Renal pelvis (tissue), 4 donors: ENCODE data around the gene ZC3H18. TPM values are rescaled to one million over a fixed set of nuclear protein-coding genes. Genes with fewer than 3 reads are reported as not detected.

Source experiments
- DNase-seq: peaks from one replicate; pipeline ENCODE4 v3.0.0-alpha.2; 2013
- polyA plus RNA-seq, 3 donors: library from polyadenylated mRNA; unstranded; fragments of 120-200 nt; gene quantifications; one replicate each; pipeline ENCODE4 v1.2.1, GENCODE V29; 2013; ENCODE audit not compliant: insufficient read length in 3 of 3

ZC3H18 gene
- polyA plus RNA-seq, 3 donors = 40.9 to 47.5 (median 41.3) TPM

GRCh38 chr16:88619859-88620815 lies 49.9 kb downstream of the ZC3H18 start:
- no peak for DNase-seq

DNA sequence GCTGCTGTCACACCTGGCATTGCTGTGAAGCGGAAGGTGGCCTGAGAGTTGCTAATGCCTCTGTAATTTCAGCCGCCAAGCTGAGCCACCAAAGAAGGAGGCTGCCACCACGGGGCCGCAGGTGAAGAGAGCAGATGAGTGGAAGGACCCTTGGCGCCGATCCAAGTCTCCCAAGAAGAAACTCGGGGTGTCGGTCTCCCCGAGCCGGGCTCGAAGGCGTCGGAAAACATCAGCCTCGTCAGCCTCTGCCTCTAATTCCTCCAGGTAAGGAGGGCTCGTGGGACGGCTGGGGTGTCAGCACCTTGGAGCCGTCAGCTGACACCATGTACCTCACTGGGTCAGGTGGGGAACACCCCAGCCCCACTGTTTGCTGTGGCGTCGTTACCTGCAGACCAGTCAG lies 51.9 kb downstream of the ZC3H18 start:
- no peak for DNase-seq

DNA sequence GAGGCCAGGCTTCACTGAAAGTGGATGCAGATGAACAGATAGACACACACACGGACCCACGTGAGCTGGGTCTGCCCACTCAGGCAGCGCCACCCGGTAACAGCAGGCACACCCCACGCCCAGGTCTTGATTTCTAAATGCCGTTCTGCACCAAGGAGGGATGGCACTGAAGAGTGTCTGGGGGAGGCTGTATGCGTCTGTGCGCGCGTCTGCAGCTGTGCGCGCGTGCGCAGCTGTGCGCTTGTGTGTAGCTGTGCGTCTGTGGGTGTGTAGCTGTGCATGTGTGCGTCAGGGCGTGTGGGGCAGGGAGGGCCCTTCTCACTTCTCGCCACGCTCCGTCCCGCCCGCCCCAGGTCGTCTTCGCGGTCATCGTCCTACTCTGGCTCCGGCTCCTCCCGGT lies 52.7 kb downstream of the ZC3H18 start:
- no peak for DNase-seq

DNA sequence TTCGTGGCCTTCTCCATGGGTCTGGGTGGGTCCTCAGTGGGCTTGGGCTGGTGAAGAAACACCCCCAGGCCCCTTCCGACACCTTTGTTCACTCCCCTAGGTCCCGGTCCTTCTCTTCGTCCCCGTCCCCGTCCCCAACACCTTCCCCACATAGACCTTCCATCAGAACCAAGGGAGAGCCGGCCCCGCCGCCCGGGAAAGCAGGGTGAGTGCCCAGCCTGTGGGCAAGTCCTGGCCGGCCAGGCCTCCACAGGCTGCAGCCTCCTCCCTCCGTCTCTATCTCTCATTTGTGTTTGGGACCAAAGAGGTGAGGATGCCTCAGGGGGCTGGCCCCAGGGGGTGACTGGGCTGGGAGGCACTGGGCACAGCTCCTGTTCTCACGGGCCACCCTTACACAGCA lies 53.7 kb downstream of the ZC3H18 start:
- DNase-seq = no peak

- DNase-seq = no peak
These were observed 54.3 kb downstream of the ZC3H18 start for GRCh38 chr16:88624481-88624880.

- no peak for DNase-seq
These were observed 54.9 kb downstream of the ZC3H18 start for GRCh38 chr16:88624977-88625576.

DNA sequence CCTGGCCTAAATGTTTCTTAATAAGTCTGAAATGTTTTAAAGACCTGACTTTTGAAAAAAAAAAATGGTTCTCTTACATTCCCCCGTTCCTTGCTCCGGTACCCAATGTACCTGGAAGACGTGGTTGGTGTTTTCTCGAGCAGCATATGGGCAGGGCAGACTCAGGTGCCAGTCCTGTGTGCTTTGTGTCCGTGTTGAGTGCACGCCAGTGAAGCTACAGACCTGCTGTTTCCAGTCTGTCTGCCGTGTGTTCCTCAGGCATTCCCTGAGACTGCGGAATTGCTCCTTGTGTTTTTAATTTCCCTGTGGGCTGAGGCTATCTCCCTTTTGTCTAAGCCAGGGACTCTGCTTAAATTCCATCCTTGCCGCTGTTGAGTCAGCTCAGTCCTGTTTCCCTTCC lies 56.4 kb downstream of the ZC3H18 start:
- DNase-seq = no peak

- DNase-seq = no peak
These were observed 57.6 kb downstream of the ZC3H18 start for GRCh38 chr16:88627531-88628411.

DNA sequence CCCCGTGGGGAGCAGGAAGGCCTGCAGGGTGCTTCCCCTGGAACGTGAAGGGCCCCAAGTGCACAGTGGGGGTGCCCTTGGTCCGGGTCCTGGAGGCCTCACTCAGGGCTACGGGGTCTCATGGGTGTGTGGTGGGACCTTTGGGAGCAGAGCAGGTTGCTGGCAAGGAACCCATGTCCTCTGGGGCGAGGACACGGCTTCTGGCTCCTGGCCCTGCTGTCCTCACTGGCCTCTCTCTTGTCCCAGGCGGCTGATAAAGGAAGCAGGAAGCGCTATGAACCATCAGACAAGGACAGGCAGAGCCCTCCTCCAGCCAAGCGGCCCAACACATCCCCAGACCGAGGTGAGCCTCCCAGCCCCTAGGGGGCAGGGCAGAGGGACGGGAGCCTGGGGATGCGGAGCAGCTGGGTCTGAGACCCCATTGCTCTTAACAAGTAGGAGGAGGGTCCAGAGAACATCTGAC lies 58.3 kb downstream of the ZC3H18 start:
- DNase-seq = no peak

DNA sequence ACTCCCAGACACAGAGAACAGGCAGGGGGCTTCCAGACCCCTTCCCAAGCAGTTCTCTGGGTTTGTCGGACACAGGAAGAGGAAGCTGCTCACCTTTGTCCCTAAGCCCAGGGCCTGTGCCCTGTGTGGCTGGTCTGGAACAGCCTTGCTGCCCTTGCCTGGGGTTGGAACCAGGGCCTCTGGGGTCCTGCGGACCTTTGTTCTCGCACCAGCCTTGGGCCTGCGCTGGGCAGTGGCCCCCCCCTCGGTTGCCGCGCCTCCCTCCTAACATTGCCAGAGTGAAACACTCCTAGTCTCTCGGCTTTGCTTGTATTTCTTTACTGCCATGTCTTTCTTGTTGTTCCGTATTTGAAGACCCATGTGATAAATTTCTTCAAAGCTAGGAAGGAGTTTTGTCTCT lies 59.6 kb downstream of the ZC3H18 start:
- no peak for DNase-seq

GRCh38 chr16:88630433-88630832 lies 60.2 kb downstream of the ZC3H18 start:
- no peak for DNase-seq

- no peak for DNase-seq
These were observed 60.7 kb downstream of the ZC3H18 start for GRCh38 chr16:88630941-88631340.

GRCh38 chr16:88631384-88631783 lies 61.2 kb downstream of the ZC3H18 start:
- no peak for DNase-seq

- no peak for DNase-seq
These were observed 61.9 kb downstream of the ZC3H18 start for GRCh38 chr16:88631920-88632586.

GRCh38 chr16:88632587-88632930 lies 62.4 kb downstream of the ZC3H18 start:
- DNase-seq = no peak

DNA sequence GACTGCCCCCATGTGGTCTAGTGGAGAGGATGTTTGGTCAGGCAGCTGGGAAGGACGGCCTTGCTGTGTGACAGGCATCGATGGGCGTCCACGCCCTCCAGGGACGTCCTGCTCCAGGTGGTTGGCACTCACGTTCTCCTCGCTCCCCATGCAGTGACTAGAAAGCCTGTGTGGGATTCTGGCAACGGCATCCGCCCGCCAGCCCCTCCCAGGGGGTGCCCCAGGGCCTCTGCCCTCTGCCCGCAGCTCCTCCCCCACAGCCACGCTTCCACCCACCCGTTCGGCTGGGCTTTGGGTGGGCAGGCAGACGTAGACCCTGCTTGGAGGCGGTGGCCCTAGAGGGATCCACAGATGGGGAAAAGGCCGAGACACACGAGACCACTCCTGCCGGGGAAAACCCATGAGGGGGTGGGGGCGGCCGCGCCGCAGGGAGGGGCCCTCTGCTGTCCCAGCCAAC lies 63.5 kb downstream of the ZC3H18 start:
- no peak for DNase-seq

DNA sequence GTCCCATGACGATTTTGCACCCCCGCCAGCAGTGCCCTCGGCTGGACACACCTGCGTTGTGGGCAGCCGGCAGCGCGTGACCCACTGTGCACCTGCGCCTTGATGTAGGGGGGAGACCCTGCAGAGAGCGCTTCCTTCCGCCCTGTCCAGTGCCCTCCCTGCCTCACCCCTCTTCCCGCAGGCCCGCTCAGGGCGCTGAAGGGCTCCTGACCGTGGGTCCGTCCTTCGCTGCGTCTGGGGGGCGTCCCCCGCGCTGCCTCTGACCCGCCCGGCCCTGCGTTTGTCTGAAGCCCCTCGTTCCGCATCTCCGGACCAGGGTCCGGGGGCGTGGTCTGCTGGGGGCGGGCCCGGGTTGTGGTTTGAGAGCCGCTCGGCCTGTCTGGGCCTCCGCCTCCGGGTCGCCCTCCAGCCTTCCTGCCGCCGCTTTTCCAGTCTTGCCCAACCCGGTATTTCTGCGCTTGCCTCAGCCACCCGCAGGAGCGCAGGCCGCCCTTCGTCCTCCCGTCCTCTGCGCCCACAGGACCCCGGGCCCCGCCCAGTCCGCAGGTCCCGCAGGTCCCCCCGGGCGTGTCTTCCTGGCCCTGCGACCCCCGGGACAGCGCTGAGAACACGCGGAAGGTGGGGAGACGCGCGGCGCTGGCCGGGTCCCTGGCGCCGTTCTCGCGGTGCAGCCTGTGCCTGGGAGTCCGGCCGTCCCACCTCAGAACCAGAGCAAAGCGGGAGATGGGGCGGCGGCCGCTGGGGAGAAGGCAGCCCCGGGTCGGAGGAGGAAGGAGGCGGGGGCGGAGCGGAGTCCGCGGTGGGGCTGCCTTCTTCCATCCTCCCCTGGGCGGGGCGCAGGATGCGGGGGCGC lies 64.2 kb downstream of the ZC3H18 start:
- DNase-seq = no peak

DNA sequence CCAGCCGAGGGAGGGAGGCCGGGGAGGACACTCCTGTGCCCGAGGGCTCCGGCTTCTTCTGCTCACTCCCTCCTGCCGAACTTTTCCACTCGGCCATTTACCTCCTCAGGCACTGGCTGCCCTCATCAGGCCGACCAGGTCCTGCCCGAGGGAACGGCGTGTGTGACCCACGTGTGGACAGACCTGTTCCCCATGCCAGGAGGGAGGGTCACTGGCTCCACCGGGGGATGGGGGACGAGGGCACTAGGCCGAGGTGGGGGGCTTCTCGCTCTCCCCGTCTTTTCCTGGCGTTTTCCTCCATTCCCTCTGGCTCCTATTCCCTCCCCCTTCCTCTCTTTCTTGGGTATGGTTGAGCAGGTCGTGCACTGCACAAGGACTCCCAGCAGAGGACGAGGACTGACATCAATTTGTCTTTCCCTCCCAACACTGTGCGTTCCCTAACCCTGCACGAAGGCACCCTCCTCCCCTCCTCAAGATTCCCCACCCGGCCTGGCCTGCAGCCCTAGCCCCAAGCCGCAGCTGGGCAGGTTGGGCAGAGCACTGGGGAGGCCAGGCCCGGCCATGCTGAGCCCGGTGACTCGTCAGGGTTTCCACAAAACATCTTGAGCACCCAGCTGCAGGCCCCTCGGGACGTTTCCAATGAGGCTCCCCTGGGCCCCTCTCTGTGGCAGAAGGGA lies 64.9 kb downstream of the ZC3H18 start:
- no peak for DNase-seq

GRCh38 chr16:88635671-88636319 lies 65.6 kb downstream of the ZC3H18 start:
- no peak for DNase-seq
